HG03521 (cell line): ENCODE results near the gene TMEM170A.
"Not testable (repeated sequence)": the region's sequence is repeated elsewhere in the genome, so short reads cannot be mapped to it uniquely, and the experiment has no call there.

ENCODE experiments used
- ATAC-seq: cut with Tn5 transposase; IDR thresholded peaks from one replicate; pipeline ENCODE4 v1.9.1; 2021; ENCODE audit warnings: mild to moderate bottlenecking, moderate library complexity; ENCODE audit not compliant: unreplicated experiment

TMEM170A gene

DNA sequence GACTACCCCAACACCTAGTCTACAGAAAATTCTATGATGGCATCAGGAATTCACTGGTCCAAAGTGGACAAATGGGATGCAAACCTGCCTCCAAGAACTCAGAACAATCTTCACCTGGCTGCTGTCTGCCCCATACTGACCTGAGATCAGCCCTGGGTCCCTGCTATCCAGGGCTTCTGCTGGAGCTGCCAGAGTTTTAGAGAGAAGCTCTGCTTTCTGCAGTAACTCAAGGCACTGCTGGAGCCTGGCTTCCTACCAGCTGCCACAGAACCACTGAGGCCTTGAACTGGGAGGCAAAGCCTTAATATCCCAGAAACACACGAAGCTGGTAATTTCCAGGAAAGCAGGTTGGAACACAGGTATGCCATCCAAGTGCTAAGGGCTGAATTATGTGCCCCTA lies 7.5 kb downstream of the TMEM170A start:
- ATAC-seq: no peak

DNA sequence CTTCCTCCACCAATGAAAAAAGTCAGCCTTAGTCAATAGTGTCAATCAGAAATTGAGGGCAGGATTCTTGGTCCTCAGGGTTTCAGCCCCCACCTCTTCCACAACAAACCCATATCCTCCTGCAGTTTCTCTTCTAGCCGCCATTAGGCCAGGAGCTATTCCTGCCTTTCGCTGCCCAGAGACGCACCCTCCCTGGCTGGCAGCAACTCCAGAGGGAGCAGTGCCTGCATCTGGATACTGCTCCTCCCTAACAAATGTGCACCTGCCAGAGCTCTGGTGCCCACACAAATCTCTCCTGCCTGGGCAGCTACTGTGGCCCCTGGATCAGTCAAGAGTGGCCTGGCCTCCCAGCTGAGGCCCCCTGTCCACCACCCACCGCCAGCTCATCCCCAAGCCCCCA lies 8.0 kb downstream of the TMEM170A start:
- ATAC-seq: not testable (repeated sequence)

GRCh38 chr16:75455677-75456076 lies 8.8 kb downstream of the TMEM170A start:
- no peak for ATAC-seq

DNA sequence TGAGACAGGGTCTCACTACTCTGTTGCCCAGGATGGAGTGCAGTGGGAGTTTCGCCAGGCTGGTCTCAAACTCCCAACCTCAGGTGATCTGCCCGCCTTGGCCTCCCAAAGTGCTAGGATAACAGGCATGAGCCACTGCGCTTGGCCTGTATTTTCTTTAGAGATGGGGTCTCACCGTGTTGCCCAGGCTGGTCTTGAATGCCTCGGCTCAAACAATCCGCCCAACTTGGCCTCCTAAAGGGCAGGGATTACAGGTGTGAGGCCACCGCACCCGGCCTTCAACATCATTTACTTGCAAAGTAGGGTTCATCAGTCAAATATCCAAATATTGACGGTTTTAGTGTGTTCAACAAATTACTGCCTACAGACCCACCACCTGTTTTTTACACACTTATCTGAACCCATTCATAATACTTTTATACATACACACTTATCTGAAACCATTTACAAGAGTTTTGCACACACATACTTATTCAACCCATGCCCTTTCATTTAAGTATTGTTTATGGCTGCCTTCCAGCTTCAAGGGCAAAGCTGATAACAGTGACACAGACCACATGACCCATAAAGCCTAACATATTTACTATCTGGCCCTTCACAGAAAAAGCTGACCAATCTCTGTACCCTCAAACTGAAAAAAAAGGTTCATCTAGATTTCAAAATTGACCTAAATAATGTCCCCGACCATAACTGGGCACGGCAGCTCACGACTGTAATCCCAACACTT lies 11.9 kb downstream of the TMEM170A start:
- no peak for ATAC-seq

GRCh38 chr16:75446416-75446815 lies 18.1 kb downstream of the TMEM170A start:
- no peak for ATAC-seq

- ATAC-seq: no peak
Measured at GRCh38 chr16:75445298-75445697, 19.2 kb downstream of the TMEM170A start.

DNA sequence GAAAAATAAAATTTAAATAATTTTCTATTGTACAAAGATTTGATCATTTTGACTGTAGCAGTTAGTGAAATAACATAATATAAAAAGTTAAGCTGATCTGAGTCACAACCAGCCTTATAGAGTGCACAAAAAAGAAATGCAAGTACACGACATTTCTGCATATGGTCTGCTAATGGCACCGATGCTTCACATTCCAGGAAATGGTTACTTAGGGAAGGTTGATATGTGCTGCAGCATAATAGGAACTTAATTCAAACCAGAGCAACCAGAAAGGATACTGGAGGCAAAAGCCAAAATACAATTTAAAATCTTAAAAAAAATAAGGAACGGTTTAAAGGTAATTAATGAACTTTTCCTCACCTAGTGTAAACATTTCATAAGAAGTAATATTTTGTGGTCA lies 21.2 kb downstream of the TMEM170A start:
- ATAC-seq: no peak

DNA sequence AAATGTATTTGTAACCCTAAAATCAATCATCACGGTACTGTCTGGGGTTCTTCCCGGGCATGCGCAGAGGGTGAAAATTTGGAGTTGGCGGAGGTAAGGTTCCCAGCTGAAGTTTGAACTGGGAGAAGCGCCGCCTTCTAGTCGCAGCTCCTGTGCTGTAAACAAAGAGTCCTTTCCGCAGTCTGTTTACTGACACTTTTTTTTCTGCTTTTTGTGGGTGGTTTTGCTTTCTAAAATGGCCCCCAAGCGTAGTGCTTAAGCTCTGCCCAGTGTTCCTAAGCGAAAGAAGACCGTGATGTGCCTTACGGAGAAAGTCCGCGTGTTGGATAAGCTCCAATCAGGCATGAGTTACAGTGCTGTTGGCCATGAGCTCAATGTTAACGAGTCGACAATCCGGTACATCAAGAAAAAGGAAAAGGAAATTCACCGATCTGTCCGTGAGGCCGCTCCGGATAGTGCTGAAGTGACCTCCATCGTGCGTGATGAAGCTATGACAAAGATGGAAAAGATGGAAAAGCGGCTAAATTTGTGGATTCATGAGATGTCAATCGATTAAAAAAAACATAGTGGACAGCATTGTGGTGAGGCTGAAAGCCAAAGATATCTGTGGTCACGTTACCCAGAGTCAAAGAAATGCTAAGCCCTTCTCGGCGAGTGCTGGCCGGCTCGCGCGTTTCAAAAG lies 30.6 kb downstream of the TMEM170A start:
- peak; percentile 59 for ATAC-seq

DNA sequence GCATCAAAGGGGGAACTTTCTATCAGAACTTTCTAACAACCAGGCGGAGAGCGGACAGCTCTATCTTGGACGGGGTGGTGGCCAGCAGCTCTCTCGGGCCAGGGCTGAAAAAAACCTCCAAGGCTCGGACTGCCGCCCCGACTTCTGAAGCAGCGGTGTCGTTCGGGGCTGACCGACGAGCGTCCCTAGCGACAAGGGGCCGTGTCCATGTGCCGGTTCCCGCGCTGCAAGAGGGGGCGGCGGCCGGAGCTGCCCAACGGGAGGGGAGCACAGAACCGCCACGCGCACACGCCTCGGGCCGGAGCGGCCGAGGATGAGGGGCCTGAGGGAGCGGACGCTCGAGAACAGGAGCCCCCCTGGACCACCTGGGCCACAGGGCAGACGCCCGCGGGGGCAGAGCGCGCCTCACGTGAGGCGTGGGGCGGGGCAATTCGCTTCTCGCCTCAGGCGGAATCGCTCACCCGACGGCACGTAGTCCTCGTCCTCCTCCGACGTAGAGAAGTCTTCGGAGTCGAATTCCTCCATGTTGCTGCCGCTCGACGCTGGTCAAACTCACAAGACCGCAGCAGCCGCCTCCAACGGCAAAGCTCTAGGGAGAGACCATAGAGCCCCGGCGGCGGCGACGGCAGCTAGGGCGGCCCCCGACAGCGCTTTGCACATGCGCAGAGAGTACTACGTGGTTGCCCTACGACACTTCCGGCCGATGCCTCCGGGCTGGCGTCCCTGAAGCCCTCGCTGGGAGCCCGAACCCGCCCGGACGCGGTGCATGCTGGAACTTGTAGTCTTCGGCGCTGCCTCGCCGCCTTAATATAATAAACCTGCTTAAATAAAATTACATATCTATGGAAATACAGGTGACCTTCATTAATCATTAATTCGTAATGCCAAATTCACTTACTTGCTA lies 31.4 kb downstream of the TMEM170A start, which contains the start of gene CFDP1:
Gene CFDP1, minus strand, starts transcription at position 676 of the 904 bp plus-strand sequence. Its CDS starts 151 bp downstream, at position 525.
- peak; percentile 93 for ATAC-seq

- no peak for ATAC-seq
Measured at GRCh38 chr16:75429621-75430403, 34.7 kb downstream of the TMEM170A start.

DNA sequence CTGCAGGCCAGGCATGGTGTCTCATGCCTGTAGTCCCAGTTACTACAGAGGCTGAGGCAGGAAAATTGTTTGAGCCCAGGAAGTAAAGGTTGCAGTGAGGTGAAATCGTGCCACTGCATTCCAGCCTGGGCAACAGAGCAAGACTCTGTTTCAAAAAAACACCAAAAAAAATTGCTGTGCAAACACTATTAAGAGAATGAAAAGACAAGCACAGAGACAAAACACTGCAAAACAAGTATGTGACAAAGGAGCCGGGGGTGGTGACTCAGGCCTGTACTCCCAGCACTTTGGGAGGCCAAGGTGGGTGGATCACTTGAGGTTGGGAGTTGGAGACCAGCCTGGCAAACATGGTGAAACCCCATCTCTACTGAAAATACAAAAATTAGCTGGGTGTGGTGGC lies 38.0 kb downstream of the TMEM170A start:
- not testable (repeated sequence) for ATAC-seq

DNA sequence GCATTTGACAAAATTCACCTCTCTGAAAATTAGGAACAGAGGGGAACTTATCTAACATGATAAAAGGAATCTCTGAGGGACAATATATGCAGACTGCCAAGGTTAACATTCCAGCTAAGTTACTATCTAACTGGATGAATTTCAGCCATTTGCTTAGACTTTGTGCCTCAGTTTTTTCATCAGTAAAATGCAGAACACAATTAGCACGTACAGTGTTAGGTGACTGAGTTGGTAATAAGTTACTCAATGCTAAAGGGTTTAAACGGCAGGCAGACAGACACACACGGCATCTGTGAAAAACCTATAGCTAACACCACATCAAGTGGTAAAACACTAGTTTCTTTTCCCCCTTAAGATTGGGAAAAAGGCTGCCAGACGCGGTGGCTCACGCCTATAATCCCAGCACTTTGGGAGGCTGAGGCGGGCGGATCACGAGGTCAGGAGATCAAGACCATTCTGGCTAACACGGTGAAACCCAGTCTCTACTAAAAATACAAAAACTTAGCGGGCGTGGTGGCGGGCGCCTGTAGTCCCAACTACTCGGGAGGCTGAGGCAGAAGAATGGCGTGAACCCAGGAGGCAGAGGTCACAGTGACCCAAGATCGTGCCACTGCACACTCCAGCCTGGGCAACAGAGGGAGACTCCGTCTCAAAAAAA lies 40.3 kb downstream of the TMEM170A start:
- ATAC-seq: not testable (repeated sequence)

- ATAC-seq: no peak
Measured at GRCh38 chr16:75423723-75424104, 40.8 kb downstream of the TMEM170A start.

DNA sequence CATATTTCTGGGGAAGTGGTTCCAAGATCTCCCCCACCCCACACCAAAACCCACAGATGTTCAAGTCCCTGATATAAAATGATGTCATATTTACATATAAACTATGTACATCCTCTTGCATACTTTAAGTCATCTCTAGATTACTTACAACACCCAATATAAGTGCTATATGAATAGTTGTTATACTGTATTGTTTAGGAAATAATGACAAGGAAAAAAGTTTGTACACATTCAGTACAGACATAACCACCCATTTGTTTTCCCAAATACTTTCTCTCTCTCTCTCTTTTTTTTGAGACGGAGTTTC lies 42.7 kb downstream of the TMEM170A start:
- no peak for ATAC-seq

DNA sequence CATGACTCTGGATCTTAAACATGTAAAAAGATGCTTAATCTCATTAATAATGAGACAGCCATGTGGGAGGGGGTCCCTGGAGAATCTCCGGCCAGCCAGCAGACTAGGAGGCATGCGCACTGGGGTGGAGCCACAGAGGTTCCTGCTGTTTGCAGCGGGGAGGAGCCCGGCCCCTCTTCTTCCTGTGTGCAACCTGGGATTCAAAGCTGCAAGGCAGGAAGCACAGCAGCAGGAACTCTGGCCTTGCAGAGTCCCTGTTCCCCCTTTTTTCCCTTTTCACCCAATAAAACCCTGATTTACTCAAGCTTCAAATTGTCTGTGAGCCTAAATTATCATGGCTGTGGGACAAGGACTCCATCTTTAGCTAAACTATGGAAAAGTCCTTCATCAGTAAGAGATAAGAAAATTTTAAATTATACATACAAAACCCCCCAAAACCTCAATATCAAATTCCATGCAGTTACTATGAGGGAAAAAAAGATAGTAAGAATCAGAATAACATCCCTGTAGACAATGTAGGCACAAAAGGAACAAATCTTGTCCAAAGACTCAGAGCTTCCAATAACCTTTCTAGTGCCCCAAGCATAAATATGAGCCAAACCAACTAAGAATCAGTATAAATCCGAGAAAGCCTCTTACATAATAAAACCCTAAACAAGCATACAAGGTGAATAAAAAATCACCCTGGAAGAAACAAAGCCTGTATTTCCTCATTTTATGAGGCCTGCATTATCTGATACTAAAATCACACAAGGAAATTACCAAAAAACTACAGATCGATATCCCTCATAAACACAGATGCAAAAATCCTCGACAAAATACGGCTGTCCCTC lies 43.3 kb downstream of the TMEM170A start:
- ATAC-seq: no peak

DNA sequence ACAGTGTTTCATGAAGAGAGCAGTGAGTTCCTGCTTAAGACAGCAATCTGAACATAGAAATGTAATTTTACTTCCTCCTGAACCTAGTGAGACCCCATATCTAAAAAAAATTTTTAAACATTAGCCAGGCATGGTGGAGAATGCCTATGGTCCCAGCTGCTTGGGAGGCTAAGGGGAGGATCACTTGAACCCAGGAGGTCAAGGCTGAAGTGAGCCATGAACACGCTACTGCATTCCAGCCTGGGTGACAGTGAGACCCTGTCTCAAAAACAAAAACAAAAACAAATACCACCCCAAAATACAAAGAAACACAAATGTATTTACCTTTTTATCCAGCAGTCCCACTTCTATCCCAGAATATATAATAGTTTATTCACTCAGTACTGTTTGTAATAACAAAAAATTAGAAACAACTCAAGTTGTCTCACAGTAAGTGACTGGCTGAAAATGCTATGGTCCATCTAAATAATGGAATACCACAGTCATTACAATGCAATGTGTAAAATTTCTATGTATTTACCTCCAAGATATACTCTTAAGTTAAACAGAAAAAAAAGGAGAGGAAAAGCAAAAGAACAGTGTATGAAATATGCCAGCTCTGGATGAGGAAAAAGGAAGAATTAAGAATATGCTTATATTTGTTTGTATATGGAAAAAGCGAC lies 47.5 kb downstream of the TMEM170A start:
- no peak for ATAC-seq

DNA sequence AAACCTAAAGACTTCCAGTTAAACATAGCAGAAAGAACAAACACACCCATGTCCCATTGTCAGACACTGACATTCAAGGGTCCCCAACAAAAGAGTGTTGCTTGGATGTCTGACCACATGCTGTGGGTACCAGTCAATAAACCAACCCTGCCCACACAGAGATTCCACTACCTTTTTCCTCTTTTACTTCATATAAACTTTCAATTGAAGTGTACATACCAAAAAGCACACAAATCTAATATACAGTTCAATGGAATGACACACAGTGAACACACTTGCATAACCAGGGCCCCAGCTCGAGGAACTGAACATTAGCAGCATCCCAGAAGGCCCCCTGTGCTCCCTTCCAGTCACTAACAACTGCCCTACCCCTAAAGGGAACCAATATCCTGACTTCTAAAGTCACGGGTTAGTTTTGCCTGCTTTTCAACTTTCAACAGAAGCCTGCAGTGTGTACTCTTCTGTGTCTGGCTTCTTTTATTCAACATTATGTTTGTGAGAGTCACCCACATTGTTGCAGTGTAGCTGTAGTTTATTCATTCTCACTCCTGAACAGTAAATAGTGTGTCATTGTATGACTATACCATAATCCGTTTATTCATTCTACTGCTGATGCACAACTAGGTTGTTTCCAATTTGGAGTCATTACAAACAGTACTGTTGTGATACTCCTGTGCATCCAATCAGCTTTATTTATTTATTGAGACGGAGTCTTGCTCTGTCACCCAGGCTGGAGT lies 49.2 kb downstream of the TMEM170A start:
- no peak for ATAC-seq

- no peak for ATAC-seq
Measured at GRCh38 chr16:75413951-75414350, 50.5 kb downstream of the TMEM170A start.
